ENCODE measurements around the gene TIMELESS.
A peak's percentile ranks its signal among the peaks of the same experiment; 100 is the strongest.

TIMELESS gene

DNA sequence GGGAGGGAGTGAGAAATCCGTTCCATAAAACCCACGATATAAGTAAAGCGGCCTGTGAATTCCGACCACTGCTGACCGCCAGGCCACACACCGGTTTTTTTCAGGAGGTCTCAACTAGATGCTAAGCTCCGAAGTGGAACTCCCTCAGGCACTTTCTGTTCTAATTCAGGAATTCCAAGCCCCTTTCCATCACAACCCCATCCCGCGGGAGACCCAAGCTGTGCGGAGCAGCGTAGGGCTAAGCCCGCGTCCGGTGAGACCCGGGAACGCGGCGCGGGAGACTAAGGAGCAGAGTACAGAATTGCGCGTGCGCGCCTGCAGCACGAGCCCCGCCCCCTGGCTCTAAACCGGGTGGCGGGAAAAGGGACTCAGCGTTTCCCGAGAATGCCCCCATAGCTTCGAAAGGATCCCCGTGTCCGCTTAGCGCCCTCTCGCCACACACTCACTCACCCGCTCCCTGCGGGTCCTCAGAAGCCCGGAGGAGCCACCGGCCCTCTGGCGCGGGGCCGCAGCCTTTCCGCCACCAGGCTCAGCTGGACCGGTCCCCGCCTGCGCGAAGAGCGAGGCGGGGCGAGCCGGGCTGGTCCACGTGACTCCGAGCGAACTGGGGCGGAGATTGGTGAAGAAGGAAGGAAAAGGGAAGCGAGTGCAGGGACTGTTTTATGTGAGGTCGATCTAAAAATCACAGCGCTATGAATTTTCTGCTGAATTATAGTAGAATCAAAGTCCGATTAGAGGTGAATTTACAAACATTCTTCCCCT lies at the start of gene TIMELESS (continued):
- TF ChIP-seq, protein P1, sequence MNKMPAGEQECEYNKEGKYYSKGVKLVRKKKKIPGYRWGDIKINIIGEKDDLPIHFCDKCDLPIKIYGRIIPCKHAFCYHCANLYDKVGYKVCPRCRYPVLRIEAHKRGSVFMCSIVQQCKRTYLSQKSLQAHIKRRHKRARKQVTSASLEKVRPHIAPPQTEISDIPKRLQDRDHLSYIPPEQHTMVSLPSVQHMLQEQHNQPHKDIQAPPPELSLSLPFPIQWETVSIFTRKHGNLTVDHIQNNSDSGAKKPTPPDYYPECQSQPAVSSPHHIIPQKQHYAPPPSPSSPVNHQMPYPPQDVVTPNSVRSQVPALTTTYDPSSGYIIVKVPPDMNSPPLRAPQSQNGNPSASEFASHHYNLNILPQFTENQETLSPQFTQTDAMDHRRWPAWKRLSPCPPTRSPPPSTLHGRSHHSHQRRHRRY (tag by site-specific recombination; IDR thresholded peaks at IDR 0.05) = no peak
- TF ChIP-seq ZNF830 (tag by site-specific recombination; IDR thresholded peaks at IDR 0.05; ENCODE audit: low read depth) (no peak), ZNF174 (tag by site-specific recombination; IDR thresholded peaks at IDR 0.05) (no peak), ZBTB11 (tag by site-specific recombination; conservative IDR thresholded peaks at IDR 0.05; ENCODE audit: low read depth) (peak; percentile 35; the same call in 1 of the 2 replicates), SCRT2 (tag by site-specific recombination; IDR thresholded peaks at IDR 0.05) (no peak), ZNF366 (tag by site-specific recombination; conservative IDR thresholded peaks at IDR 0.05) (peak; percentile 93), KLF1 (tag by site-specific recombination; IDR thresholded peaks at IDR 0.05) (peak; percentile 24; the same call in 1 of the 2 replicates), ZNF24 (tag by site-specific recombination; IDR thresholded peaks at IDR 0.05) (no peak), MYNN (tag by site-specific recombination; IDR thresholded peaks at IDR 0.05; ENCODE audit: borderline replicate concordance) (no peak), ZNF350 (tag by site-specific recombination; IDR thresholded peaks at IDR 0.05) (no peak), HOXC10 (CRISPR knock-in tag; IDR thresholded peaks at IDR 0.05) (no peak), ZSCAN30 (tag by site-specific recombination; IDR thresholded peaks at IDR 0.05) (peak; percentile 66), PRDM4 (tag by site-specific recombination; IDR thresholded peaks at IDR 0.05) (no peak), ZBTB20 (tag by site-specific recombination; IDR thresholded peaks at IDR 0.05) (peak; percentile 87), ZNF610 (tag by site-specific recombination; IDR thresholded peaks at IDR 0.05; ENCODE audit: borderline replicate concordance) (no peak), WT1 (tag by site-specific recombination; IDR thresholded peaks at IDR 0.05) (peak; percentile 13; the same call in 1 of the 2 replicates), ZNF248 (tag by site-specific recombination; IDR thresholded peaks at IDR 0.05) (no peak), ZNF19 (tag by site-specific recombination; IDR thresholded peaks at IDR 0.05; ENCODE audit: low read depth) (no peak), ZNF114 (tag by site-specific recombination; IDR thresholded peaks at IDR 0.05) (no peak), ZBTB21 (tag by site-specific recombination; IDR thresholded peaks at IDR 0.05) (no peak), ZNF341 (tag by site-specific recombination; IDR thresholded peaks at IDR 0.05; ENCODE audit: low read depth) (no peak), FEZF1 (tag by site-specific recombination; IDR thresholded peaks at IDR 0.05) (no peak), ZNF629 (tag by site-specific recombination; IDR thresholded peaks at IDR 0.05) (peak; percentile 64)
- TF ChIP-seq, protein P2, sequence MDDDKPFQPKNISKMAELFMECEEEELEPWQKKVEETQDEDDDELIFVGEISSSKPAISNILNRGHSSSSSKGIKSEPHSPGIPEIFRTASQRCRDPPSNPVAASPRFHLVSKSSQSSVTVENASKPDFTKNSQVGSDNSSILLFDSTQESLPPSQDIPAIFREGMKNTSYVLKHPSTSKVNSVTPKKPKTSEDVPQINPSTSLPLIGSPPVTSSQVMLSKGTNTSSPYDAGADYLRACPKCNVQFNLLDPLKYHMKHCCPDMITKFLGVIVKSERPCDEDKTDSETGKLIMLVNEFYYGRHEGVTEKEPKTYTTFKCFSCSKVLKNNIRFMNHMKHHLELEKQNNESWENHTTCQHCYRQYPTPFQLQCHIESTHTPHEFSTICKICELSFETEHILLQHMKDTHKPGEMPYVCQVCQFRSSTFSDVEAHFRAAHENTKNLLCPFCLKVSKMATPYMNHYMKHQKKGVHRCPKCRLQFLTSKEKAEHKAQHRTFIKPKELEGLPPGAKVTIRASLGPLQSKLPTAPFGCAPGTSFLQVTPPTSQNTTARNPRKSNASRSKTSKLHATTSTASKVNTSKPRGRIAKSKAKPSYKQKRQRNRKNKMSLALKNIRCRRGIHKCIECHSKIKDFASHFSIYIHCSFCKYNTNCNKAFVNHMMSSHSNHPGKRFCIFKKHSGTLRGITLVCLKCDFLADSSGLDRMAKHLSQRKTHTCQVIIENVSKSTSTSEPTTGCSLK (tag by site-specific recombination; IDR thresholded peaks at IDR 0.05) = no peak
- TF ChIP-seq, protein P3, sequence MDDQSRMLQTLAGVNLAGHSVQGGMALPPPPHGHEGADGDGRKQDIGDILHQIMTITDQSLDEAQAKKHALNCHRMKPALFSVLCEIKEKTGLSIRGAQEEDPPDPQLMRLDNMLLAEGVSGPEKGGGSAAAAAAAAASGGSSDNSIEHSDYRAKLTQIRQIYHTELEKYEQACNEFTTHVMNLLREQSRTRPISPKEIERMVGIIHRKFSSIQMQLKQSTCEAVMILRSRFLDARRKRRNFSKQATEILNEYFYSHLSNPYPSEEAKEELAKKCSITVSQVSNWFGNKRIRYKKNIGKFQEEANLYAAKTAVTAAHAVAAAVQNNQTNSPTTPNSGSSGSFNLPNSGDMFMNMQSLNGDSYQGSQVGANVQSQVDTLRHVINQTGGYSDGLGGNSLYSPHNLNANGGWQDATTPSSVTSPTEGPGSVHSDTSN (CRISPR knock-in tag; IDR thresholded peaks at IDR 0.05) = 0 out of 2 replicates have a peak, but pooled peaks have one; percentile 66
- TF ChIP-seq, protein P4, sequence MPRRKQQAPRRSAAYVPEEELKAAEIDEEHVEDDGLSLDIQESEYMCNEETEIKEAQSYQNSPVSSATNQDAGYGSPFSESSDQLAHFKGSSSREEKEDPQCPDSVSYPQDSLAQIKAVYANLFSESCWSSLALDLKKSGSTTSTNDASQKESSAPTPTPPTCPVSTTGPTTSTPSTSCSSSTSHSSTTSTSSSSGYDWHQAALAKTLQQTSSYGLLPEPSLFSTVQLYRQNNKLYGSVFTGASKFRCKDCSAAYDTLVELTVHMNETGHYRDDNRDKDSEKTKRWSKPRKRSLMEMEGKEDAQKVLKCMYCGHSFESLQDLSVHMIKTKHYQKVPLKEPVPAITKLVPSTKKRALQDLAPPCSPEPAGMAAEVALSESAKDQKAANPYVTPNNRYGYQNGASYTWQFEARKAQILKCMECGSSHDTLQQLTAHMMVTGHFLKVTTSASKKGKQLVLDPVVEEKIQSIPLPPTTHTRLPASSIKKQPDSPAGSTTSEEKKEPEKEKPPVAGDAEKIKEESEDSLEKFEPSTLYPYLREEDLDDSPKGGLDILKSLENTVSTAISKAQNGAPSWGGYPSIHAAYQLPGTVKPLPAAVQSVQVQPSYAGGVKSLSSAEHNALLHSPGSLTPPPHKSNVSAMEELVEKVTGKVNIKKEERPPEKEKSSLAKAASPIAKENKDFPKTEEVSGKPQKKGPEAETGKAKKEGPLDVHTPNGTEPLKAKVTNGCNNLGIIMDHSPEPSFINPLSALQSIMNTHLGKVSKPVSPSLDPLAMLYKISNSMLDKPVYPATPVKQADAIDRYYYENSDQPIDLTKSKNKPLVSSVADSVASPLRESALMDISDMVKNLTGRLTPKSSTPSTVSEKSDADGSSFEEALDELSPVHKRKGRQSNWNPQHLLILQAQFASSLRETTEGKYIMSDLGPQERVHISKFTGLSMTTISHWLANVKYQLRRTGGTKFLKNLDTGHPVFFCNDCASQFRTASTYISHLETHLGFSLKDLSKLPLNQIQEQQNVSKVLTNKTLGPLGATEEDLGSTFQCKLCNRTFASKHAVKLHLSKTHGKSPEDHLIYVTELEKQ (tag by site-specific recombination; IDR thresholded peaks at IDR 0.05; ENCODE audit: borderline replicate concordance) = no peak
